ENCODE data around the gene LILRB2. TPM values are rescaled to one million over a fixed set of nuclear protein-coding genes. Genes with fewer than 3 reads are reported as not detected.
A peak's percentile ranks its signal among the peaks of the same experiment; 100 is the strongest.

The LILRB2 gene
- total and polyA plus RNA-seq, 11 donors: 0.83 to 43.6 (median 1.7) TPM

DNA sequence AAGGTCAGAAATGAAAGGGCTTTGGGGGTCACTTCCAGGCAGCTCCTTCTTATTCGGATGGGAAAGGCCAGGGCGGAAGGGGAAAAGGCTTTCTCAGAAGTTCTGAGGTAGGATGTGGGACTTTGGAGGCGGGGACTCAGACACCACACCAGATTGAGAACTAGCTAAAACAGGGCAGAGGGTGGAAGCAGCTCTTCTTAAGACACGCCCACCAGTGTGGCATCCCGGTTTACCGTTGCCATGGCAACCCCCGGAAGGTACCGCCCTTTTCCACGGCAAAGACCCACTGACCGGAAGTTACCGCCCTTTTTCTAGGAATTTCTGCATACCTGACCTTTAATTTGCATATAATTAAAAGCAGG, 35.8 kb upstream of the LILRB2 start:
- ATAC-seq (peak in 2 of 4 donors; percentile 55 to 56), DNase-seq (no peak)
- H3K9me3 ChIP-seq: no peaks in the 10 kb centered on the region
- TF ChIP-seq POLR2A (IDR thresholded peaks at IDR 0.05): no peak
- no peak for TF ChIP-seq CTCF (IDR thresholded peaks at IDR 0.05)
- WGBS, 4 donors: 42 to 50% (median 45%) methylated on average over 11 of the region's 11 CpGs
- H3K36me3 ChIP-seq: no peaks in the 10 kb centered on the region
- H3K4me1 ChIP-seq: peaks cover 0 to 32% (median 0%) of the 10 kb centered on the region in 12 donors
- no peak overlapping the region for H3K4me3 ChIP-seq
- peaks cover 0 to 35% (median 0%) of the 10 kb centered on the region in 9 donors for H3K27me3 ChIP-seq
- intact Hi-C loops (cut with DNase I): no loop called here
- H3K27ac ChIP-seq: peak overlapping the region in 1 of 12 donors; percentile 20

- TF ChIP-seq CTCF (IDR thresholded peaks at IDR 0.05) (no peak), POLR2A (IDR thresholded peaks at IDR 0.05) (no peak)
- H3K9me3 ChIP-seq: no peaks in the 10 kb centered on the region
- intact Hi-C loops (cut with DNase I): no loop called here
- H3K27ac ChIP-seq: peak overlapping the region in 1 of 12 donors; percentile 20
- H3K4me3 ChIP-seq: no peak overlapping the region
- no peaks in the 10 kb centered on the region for H3K36me3 ChIP-seq
- DNase-seq (no peak), ATAC-seq (no peak)
- H3K27me3 ChIP-seq: peaks cover 0 to 41% (median 0%) of the 10 kb centered on the region in 9 donors
- 72 to 84% (median 77%) methylated on average over 9 to 10 of the region's 10 CpGs for WGBS, 4 donors
- H3K4me1 ChIP-seq: peaks cover 0 to 33% (median 0%) of the 10 kb centered on the region in 12 donors
Measured at GRCh38 chr19:54315956-54316355, 35.0 kb upstream of the LILRB2 start.

GRCh38 chr19:54312436-54313377, 31.8 kb upstream of the LILRB2 start, which contains the start of gene LILRA5:
Gene LILRA5, minus strand, starts transcription at chr19:54313166. Its CDS starts 147 bp downstream, at chr19:54313019.
- peak in 3 of 4 donors; percentile 42 to 88 (median 81) for ATAC-seq
- WGBS, 4 donors: 52 to 56% (median 54%) methylated on average over 12 to 13 of the region's 13 CpGs
- TF ChIP-seq CTCF (IDR thresholded peaks at IDR 0.05): no peak
- no peak for TF ChIP-seq POLR2A (IDR thresholded peaks at IDR 0.05)
- DNase-seq: peak in 3 of 5 donors; percentile 37 to 61 (median 58)
- Histone ChIP-seq H3K27me3 (peaks cover 0 to 34% (median 0%) of the 10 kb centered on the region in 9 donors), H3K4me1 (peaks cover 0 to 19% (median 0%) of the 10 kb centered on the region in 12 donors), H3K4me3 (peak within 1 kb of the TSS in 1 of 12 donors; percentile 46), H3K9me3 (no peaks in the 10 kb centered on the region), H3K36me3 (no peaks in the 10 kb centered on the region), H3K27ac (peak within 1 kb of the TSS in 1 of 12 donors; percentile 81)
- intact Hi-C loops (cut with DNase I): no loop called here

- Histone ChIP-seq H3K36me3 (no peaks in the 10 kb centered on the region), H3K27ac (peak overlapping the region in 1 of 12 donors; percentile 81), H3K4me1 (peaks cover 0 to 22% (median 0%) of the 10 kb centered on the region in 12 donors), H3K27me3 (peaks cover 0 to 29% (median 0%) of the 10 kb centered on the region in 9 donors), H3K4me3 (peak overlapping the region in 1 of 12 donors; percentile 46), H3K9me3 (no peaks in the 10 kb centered on the region)
- intact Hi-C loops (cut with DNase I): no loop called here
- WGBS, 4 donors: 52 to 69% (median 56%) methylated on average over 5 to 6 of the region's 6 CpGs
- TF ChIP-seq POLR2A (IDR thresholded peaks at IDR 0.05): no peak
- TF ChIP-seq CTCF (IDR thresholded peaks at IDR 0.05): no peak
- DNase-seq (no peak), ATAC-seq (no peak)
Measured at GRCh38 chr19:54312011-54312410, 31.1 kb upstream of the LILRB2 start.
